Neuronal stem cell (in vitro differentiated cells): ENCODE data around the gene PIP5KL1.

Experiments
- DNase-seq: peaks from one replicate; pipeline ENCODE4 v3.0.0-alpha.2; 2013; ENCODE audit warnings: low spot score
- H2AFZ ChIP-seq: one replicate; pipeline ENCODE4 v1.6.1; 2013; ENCODE audit warnings: mild to moderate bottlenecking, low read length, inconsistent platforms
- H2AK5ac ChIP-seq: 2 replicates; pipeline ENCODE4 v1.6.1; 2013; ENCODE audit warnings: low read depth, mild to moderate bottlenecking, inconsistent platforms, low read length, moderate library complexity, mixed read lengths
- H2BK120ac ChIP-seq: 2 replicates; pipeline ENCODE4 v1.6.1; 2013; ENCODE audit warnings: low read depth, mild to moderate bottlenecking, inconsistent platforms, low read length, moderate library complexity, mixed read lengths
- H2BK12ac ChIP-seq: one replicate; pipeline ENCODE4 v1.6.1; 2013; ENCODE audit warnings: low read length, inconsistent platforms
- H2BK15ac ChIP-seq: 2 replicates; pipeline ENCODE4 v1.6.1; 2013; ENCODE audit warnings: mild to moderate bottlenecking, low read length, inconsistent platforms, mixed read lengths
- H2BK5ac ChIP-seq: one replicate; pipeline ENCODE4 v1.6.1; 2013; ENCODE audit warnings: inconsistent platforms, mild to moderate bottlenecking, low read length, moderate library complexity
- H3K14ac ChIP-seq: one replicate; pipeline ENCODE4 v1.6.1; 2013; ENCODE audit warnings: low read length, inconsistent platforms
- H3K18ac ChIP-seq: 2 replicates; pipeline ENCODE4 v1.6.1; 2013; ENCODE audit warnings: low read length, inconsistent platforms
- H3K23ac ChIP-seq: 2 replicates; pipeline ENCODE4 v1.6.1; 2013; ENCODE audit warnings: low read depth, mild to moderate bottlenecking, mixed read lengths, low read length, inconsistent platforms; ENCODE audit not compliant: poor library complexity
- H3K27ac ChIP-seq: replicated peaks from 3 replicates; pipeline ENCODE4 v1.5.1; 2013; ENCODE audit warnings: low read length, inconsistent platforms
- H3K27me3 ChIP-seq, 3 experiments: 2 replicates each; pipeline ENCODE4 v1.6.1; 2013; ENCODE audit warnings: low read length in 3 of 3, mild to moderate bottlenecking in 2 of 3, inconsistent platforms in 1 of 3, low read depth in 1 of 3, mixed read lengths in 1 of 3, moderate library complexity in 1 of 3; ENCODE audit not compliant: control insufficient read depth in 3 of 3, insufficient read depth in 3 of 3
- H3K36me3 ChIP-seq, 2 donors: replicated peaks in 1 of 2; 2 replicates each; pipeline ENCODE4 v1.6.1; 2013; ENCODE audit warnings: low read length in 2 of 2; ENCODE audit not compliant: control insufficient read depth in 2 of 2, insufficient read depth in 2 of 2
- H3K4ac ChIP-seq: 2 replicates; pipeline ENCODE4 v1.6.1; 2013; ENCODE audit warnings: inconsistent platforms, mild to moderate bottlenecking, low read length, moderate library complexity
- H3K4me1 ChIP-seq, 2 donors: 1 replicate in 1 of 2; 2 replicates in 1 of 2; pipeline ENCODE4 v1.6.1; 2013; ENCODE audit warnings: low read length in 2 of 2, low read depth in 1 of 2; ENCODE audit not compliant: control insufficient read depth in 2 of 2, insufficient read depth in 1 of 2
- H3K4me2 ChIP-seq: one replicate; pipeline ENCODE4 v1.6.1; 2013; ENCODE audit warnings: mild to moderate bottlenecking, low read length, inconsistent platforms; ENCODE audit not compliant: insufficient read depth, poor library complexity, severe bottlenecking
- H3K4me3 ChIP-seq, 2 donors: 2 replicates each; pipeline ENCODE4 v1.5.1; 2013; ENCODE audit warnings: low read length in 2 of 2, mild to moderate bottlenecking in 2 of 2, inconsistent platforms in 1 of 2, moderate library complexity in 1 of 2
- H3K79me1 ChIP-seq: one replicate; pipeline ENCODE4 v1.6.1; 2013; ENCODE audit warnings: low read depth, mild to moderate bottlenecking, inconsistent platforms, low read length, moderate library complexity
- H3K9ac ChIP-seq: one replicate; pipeline ENCODE4 v1.6.1; 2013; ENCODE audit warnings: mild to moderate bottlenecking, low read depth, low read length, inconsistent platforms; ENCODE audit not compliant: poor library complexity
- H3K9me3 ChIP-seq, 2 donors: replicated peaks in 1 of 2; 2 replicates each; pipeline versions ENCODE3 to v1.6.1; 2013; ENCODE audit warnings: low read length in 2 of 2, mild to moderate bottlenecking in 2 of 2, inconsistent platforms in 1 of 2, low read depth in 1 of 2, mixed read lengths in 1 of 2, moderate library complexity in 1 of 2; ENCODE audit not compliant: control insufficient read depth in 2 of 2, insufficient read depth in 1 of 2
- H4K8ac ChIP-seq: one replicate; pipeline ENCODE4 v1.6.1; 2013; ENCODE audit warnings: low read depth, mild to moderate bottlenecking, inconsistent platforms, low read length, moderate library complexity
- H4K91ac ChIP-seq: one replicate; pipeline ENCODE4 v1.6.1; 2013; ENCODE audit warnings: low read length, low read depth, mild to moderate bottlenecking, inconsistent platforms; ENCODE audit not compliant: poor library complexity
- WGBS, 2 donors: extraction: QIAGEN DNeasy Blood & Tissue Kit; methylation state at CpG; one replicate each; pipeline ENCODE4 v1.1.7; 2013; ENCODE audit warnings: missing lambda C conversion rate in 2 of 2, mixed read lengths in 1 of 2; ENCODE audit not compliant: insufficient read length in 2 of 2, insufficient replicate concordance in 1 of 2; ENCODE audit errors: extremely low coverage in 2 of 2; 5-methylcytosine and 5-hydroxymethylcytosine counted together

The PIP5KL1 gene

DNA sequence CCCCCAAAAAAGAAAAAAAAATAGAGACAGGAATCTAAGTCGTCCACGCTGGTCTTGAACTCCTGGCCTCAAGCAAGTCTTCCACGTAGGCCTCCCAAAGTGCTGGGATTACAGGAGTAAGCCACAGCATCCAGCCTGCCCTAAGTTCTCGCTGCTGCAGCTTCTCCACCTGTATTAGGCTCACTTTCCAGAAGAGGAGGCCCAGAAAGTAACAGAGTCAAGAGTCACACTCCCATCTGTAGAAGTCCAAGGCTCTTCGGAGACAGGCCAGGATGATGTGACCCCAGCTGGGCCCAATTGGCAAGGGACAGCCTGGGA, 48.4 kb upstream of the PIP5KL1 start:
- Histone ChIP-seq H3K4me1 (peaks cover 25 to 39% of the 10 kb centered on the region in 2 donors), H3K27ac (peak overlapping the region; percentile 41)
- DNase-seq = no peak

DNA sequence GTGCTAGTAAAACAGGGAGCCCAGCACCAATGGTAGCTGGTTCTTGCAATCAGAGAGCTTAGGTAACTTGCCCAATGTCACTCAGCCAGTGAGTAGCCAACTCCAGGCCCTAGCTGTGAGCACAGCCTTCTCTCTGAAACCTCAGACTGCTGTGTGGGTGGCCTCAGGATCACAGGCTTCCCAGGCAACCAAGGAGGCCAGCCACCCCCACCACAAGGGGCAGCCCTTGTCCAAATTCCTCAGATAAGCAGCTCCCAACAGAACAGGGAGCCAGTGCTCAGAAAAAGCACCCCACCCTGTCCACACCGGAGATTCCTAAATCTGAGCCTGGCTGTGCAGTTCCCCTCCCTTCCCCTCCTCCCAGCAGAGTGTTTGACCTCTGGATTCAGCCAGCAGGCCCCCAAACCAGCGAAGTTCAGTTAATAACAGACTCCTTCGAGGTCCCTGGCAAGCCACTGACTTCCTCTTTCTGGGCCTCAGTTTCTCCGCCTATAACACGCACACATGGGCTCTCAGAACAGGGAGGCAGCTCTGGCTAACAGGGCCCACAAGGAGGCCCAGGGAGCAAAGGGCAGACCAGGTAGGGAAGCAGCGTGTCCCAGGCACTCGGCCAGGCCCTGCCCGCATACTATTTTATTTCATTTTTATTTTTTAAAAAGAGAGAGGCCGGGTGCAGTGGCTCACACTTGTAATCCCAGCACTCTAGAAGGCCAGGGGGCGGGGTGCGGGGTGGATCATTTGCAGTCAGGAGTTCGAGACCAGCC, 47.5 kb upstream of the PIP5KL1 start:
- Histone ChIP-seq H3K79me1 (peaks cover 17% of the 10 kb centered on the region), H3K27ac (peak overlapping the region; percentile 16), H2BK12ac (no peak overlapping the region), H2AK5ac (no peak overlapping the region), H4K8ac (no peak overlapping the region), H2BK120ac (no peak overlapping the region), H4K91ac (no peak overlapping the region), H3K18ac (peak overlapping the region; percentile 78), H3K4me3 (peak overlapping the region in 1 of 2 donors; percentile 76), H3K4me2 (peak overlapping the region; percentile 54), H3K4me1 (peaks cover 30 to 39% of the 10 kb centered on the region in 2 donors), H2BK15ac (no peak overlapping the region), H3K23ac (no peak overlapping the region), H2AFZ (no peak overlapping the region), H3K9me3 (no peaks in the 10 kb centered on the region), H3K27me3 (no peaks in the 10 kb centered on the region), H3K36me3 (peaks cover 0 to 9% of the 10 kb centered on the region in 2 donors), H3K4ac (no peak overlapping the region), H3K14ac (no peak overlapping the region), H2BK5ac (no peak overlapping the region), H3K9ac (no peak overlapping the region)
- DNase-seq = no peak
- no CpG with 5 or more reads among the region's 12 CpGs for WGBS, 2 donors

More for the DNA sequence above, 48.4 kb upstream of the PIP5KL1 start:
- Histone ChIP-seq H3K14ac (no peak overlapping the region), H3K27me3 (no peaks in the 10 kb centered on the region), H2BK12ac (no peak overlapping the region), H4K8ac (no peak overlapping the region), H2BK5ac (no peak overlapping the region), H2BK120ac (no peak overlapping the region), H3K23ac (no peak overlapping the region), H3K4me3 (peak overlapping the region; percentile 76 to 93), H3K79me1 (peaks cover 11% of the 10 kb centered on the region), H4K91ac (no peak overlapping the region), H3K4ac (no peak overlapping the region), H3K9ac (peak overlapping the region; percentile 93), H3K18ac (peak overlapping the region; percentile 40), H3K4me2 (peak overlapping the region; percentile 93), H3K9me3 (no peaks in the 10 kb centered on the region), H2BK15ac (no peak overlapping the region), H2AFZ (no peak overlapping the region), H3K36me3 (peaks cover 0 to 9% of the 10 kb centered on the region in 2 donors), H2AK5ac (no peak overlapping the region)
- no CpG with 5 or more reads among the region's 5 CpGs for WGBS, 2 donors

DNA sequence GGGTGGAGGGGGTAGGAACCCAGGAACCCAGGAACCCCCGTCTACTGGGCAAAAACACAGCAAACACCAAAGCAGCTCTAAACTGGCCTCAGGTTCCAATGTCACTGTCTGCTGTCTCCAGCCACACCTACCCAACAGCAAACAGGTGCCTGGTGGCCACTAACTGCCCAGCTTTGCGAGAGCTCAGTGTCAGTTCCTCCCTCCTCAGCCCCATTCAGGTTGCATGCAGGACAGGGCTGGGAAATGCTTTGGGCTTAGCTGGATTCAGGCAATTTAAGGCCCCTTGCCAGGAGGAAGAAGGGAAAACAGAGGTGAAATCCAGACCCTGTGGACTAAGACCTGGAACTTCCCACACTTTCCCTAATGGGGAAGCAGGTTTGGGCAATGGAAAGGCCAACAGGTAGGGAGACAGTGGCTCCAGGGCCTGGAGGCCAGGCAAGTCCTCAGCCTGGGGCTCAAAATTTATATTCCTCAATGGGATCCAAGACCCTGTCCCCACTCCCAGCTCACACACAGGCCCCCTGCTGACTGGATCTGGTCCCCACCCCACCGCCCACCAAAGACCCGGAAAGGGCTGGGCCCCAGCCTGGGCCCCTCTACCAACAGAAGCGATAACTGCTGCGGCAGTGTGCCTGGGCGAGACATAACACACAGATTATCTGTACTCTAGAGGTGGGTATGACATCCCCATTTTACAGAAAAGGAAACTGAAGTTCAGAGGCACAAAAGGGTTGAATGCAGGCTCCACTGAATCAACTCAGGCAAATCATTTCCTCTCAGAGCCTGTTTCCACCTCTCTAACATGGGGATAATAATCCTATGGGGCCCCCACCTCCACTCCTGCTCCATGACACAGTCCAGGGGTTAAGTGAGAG, 46.7 kb upstream of the PIP5KL1 start:
- Histone ChIP-seq H3K4me1 (peaks cover 35 to 42% of the 10 kb centered on the region in 2 donors), H3K23ac (no peak overlapping the region)

DNA sequence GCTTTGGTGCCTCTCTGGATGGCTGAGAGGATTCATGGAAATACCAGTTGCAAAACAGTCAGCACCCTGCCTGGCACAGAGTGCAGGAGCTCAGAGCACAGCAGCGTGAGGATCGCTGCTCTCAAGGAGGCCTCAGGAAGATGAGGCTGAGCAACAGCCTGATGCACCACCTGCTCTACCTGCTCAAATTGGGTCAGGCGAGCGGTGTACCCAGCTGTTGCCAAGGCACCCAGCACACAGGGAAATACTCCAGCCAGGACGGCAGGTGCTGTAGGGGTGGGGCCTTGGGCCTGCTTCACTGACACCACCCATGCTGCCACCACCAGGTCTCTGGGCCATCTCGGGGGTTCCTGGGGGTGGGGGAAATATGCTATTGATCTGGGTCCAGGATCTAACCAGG, 45.9 kb upstream of the PIP5KL1 start:
- Histone ChIP-seq H2BK5ac (no peak overlapping the region), H3K4me2 (no peak overlapping the region), H3K9ac (no peak overlapping the region), H2AFZ (no peak overlapping the region), H3K36me3 (peaks cover 0 to 9% of the 10 kb centered on the region in 2 donors), H2BK15ac (no peak overlapping the region), H3K4me1 (peaks cover 39 to 45% of the 10 kb centered on the region in 2 donors), H3K18ac (no peak overlapping the region), H3K14ac (no peak overlapping the region), H2BK120ac (no peak overlapping the region), H3K23ac (no peak overlapping the region), H4K8ac (no peak overlapping the region), H3K4me3 (no peak overlapping the region), H3K27me3 (no peaks in the 10 kb centered on the region), H2AK5ac (no peak overlapping the region), H3K79me1 (peaks cover 22% of the 10 kb centered on the region), H3K27ac (no peak overlapping the region), H3K9me3 (no peaks in the 10 kb centered on the region), H3K4ac (no peak overlapping the region), H4K91ac (no peak overlapping the region), H2BK12ac (no peak overlapping the region)
- no peak for DNase-seq
- WGBS, 2 donors = no CpG with 5 or more reads among the region's 6 CpGs

More for the DNA sequence above, 46.7 kb upstream of the PIP5KL1 start:
- Histone ChIP-seq H2BK5ac (no peak overlapping the region), H3K4me2 (peak overlapping the region; percentile 54), H3K79me1 (peaks cover 19% of the 10 kb centered on the region), H2AFZ (no peak overlapping the region), H3K27me3 (no peaks in the 10 kb centered on the region), H2BK15ac (no peak overlapping the region), H4K8ac (no peak overlapping the region), H2BK12ac (no peak overlapping the region), H2AK5ac (no peak overlapping the region), H3K4ac (no peak overlapping the region), H3K14ac (no peak overlapping the region), H2BK120ac (no peak overlapping the region), H3K27ac (no peak overlapping the region), H4K91ac (no peak overlapping the region), H3K4me3 (peak overlapping the region in 1 of 2 donors; percentile 30), H3K18ac (no peak overlapping the region), H3K9me3 (no peaks in the 10 kb centered on the region), H3K9ac (no peak overlapping the region), H3K36me3 (peaks cover 0 to 9% of the 10 kb centered on the region in 2 donors)
- WGBS, 2 donors = no CpG with 5 or more reads among the region's 7 CpGs
- DNase-seq = no peak
